GM23338 (cell line): Measurements from ENCODE around the gene SLC49A4. TPM values are rescaled to one million over a fixed set of nuclear protein-coding genes. Genes with fewer than 3 reads are reported as not detected.

ENCODE experiments used
- ATAC-seq: fragments of 200-7000 bp; cut with Tn5 transposase; 3 replicates; pipeline ENCODE4 v1.9.1; 2020
- DNase-seq: peaks from one replicate; pipeline ENCODE4 v3.0.0-alpha.2; 2015; ENCODE audit warnings: low spot score
- H2AFZ ChIP-seq: fragments of 200-600 bp; sonication (generic); 2 replicates; pipeline ENCODE4 v1.8.0; 2016; ENCODE audit warnings: antibody characterized with exemption, mild to moderate bottlenecking, moderate library complexity
- H3F3A ChIP-seq: fragments of 200-600 bp; sonication (generic); replicated peaks from 2 replicates; pipeline ENCODE4 v1.8.0; 2017; ENCODE audit warnings: antibody characterized with exemption, mixed run types, low read depth
- H3K27ac ChIP-seq: fragments of 200-600 bp; sonication (generic); 2 replicates; pipeline ENCODE4 v1.6.1; 2016; ENCODE audit warnings: low read depth
- H3K27me3 ChIP-seq: fragments of 200-600 bp; sonication (generic); 2 replicates; pipeline ENCODE4 v1.8.0; 2016; ENCODE audit warnings: mild to moderate bottlenecking, mixed run types, moderate library complexity; ENCODE audit not compliant: insufficient read depth
- H3K36me3 ChIP-seq: fragments of 200-600 bp; sonication (generic); 2 replicates; pipeline ENCODE4 v1.8.0; 2016; ENCODE audit warnings: mild to moderate bottlenecking; ENCODE audit not compliant: insufficient read depth
- H3K4me1 ChIP-seq: fragments of 200-600 bp; sonication (generic); 2 replicates; pipeline ENCODE4 v1.8.0; 2016; ENCODE audit warnings: mild to moderate bottlenecking, moderate library complexity; ENCODE audit not compliant: insufficient read depth
- H3K4me2 ChIP-seq: fragments of 200-600 bp; sonication (generic); 2 replicates; pipeline ENCODE4 v1.7.1; 2017; ENCODE audit warnings: mixed run types
- H3K4me3 ChIP-seq: fragments of 200-600 bp; sonication (generic); 2 replicates; pipeline ENCODE4 v1.6.1; 2016; ENCODE audit warnings: mixed run types
- H3K79me2 ChIP-seq: fragments of 200-600 bp; sonication (generic); replicated peaks from 2 replicates; pipeline ENCODE4 v1.8.0; 2017; ENCODE audit warnings: mild to moderate bottlenecking; ENCODE audit not compliant: insufficient read depth
- H3K9me2 ChIP-seq: fragments of 200-600 bp; sonication (generic); 2 replicates; pipeline ENCODE4 v1.8.0; 2017; ENCODE audit not compliant: insufficient read depth
- H4K20me1 ChIP-seq: fragments of 200-600 bp; sonication (generic); replicated peaks from 2 replicates; pipeline ENCODE4 v1.8.0; 2017; ENCODE audit warnings: mild to moderate bottlenecking; ENCODE audit not compliant: insufficient read depth
- H3K27ac Mint-ChIP-seq: 2 replicates; pipeline ENCODE4 v1.8.0; 2020; ENCODE audit warnings: inconsistent platforms, mild to moderate bottlenecking, moderate library complexity, mixed read lengths
- H3K27me3 Mint-ChIP-seq: 3 replicates; pipeline ENCODE4 v1.8.0; 2022; ENCODE audit warnings: low read depth, mild to moderate bottlenecking, moderate library complexity, mixed read lengths, inconsistent platforms; ENCODE audit not compliant: insufficient read depth, poor library complexity
- H3K36me3 Mint-ChIP-seq: 3 replicates; pipeline ENCODE4 v1.8.0; 2021; ENCODE audit warnings: low read depth, mild to moderate bottlenecking, inconsistent platforms, moderate library complexity, mixed read lengths
- H3K4me1 Mint-ChIP-seq: 3 replicates; pipeline ENCODE4 v1.8.0; 2020; ENCODE audit warnings: mild to moderate bottlenecking, inconsistent platforms, mixed read lengths
- H3K4me3 Mint-ChIP-seq: 3 replicates; pipeline ENCODE4 v1.8.0; 2021; ENCODE audit warnings: moderate library complexity, mild to moderate bottlenecking, inconsistent platforms, mixed read lengths
- H3K9me3 Mint-ChIP-seq: 3 replicates; pipeline ENCODE4 v1.8.0; 2020; ENCODE audit warnings: moderate library complexity, mild to moderate bottlenecking, inconsistent platforms, mixed read lengths
- CREB1 ChIP-seq: fragments of 250-450 bp; sonication (Bioruptor Pico); IDR thresholded peaks from 2 replicates; pipeline ENCODE4 v1.5.0; 2020; ENCODE audit warnings: low read depth, mild to moderate bottlenecking, moderate library complexity
- EZH2 ChIP-seq: fragments of 200-600 bp; sonication (generic); IDR thresholded peaks from one replicate; pipeline ENCODE4 v1.8.0; 2017; ENCODE audit warnings: antibody characterized with exemption, mild to moderate bottlenecking, low read depth; ENCODE audit not compliant: unreplicated experiment
- JUNB ChIP-seq: IDR thresholded peaks from one replicate; pipeline ENCODE4 v1.6.1; 2016; ENCODE audit warnings: antibody characterized with exemption; ENCODE audit not compliant: unreplicated experiment
- STAT1 ChIP-seq: IDR thresholded peaks from one replicate; pipeline ENCODE4 v1.6.1; 2016; ENCODE audit warnings: antibody characterized with exemption; ENCODE audit not compliant: unreplicated experiment
- ZNF331 ChIP-seq: fragments of 250-450 bp; sonication (Bioruptor Pico); IDR thresholded peaks from 2 replicates; pipeline ENCODE4 v1.5.0; 2020; ENCODE audit warnings: low read depth, mild to moderate bottlenecking, moderate library complexity
- polyA plus RNA-seq: library from polyadenylated mRNA; unstranded; fragments of >200 nt; fragmentation: Nextera tagmentation; extraction: Ambion mirVana; gene quantifications from 2 replicates; pipeline ENCODE4 v1.2.1, GENCODE V29; 2016
- total RNA-seq: library from RNA; depleted of rRNA; stranded (reverse); fragments of >200 nt; shearing (Covaris generic); gene quantifications from 2 replicates; pipeline ENCODE4 v1.2.3, GENCODE V29; 2014
- TF ChIP-seq, protein P1 (sequence below): IDR thresholded peaks from one replicate; pipeline ENCODE4 v1.6.1; 2018; ENCODE audit warnings: antibody characterized with exemption; ENCODE audit not compliant: unreplicated experiment
- TF ChIP-seq, protein P2 (sequence below): IDR thresholded peaks from 2 replicates; pipeline ENCODE4 v1.6.1; 2016; ENCODE audit warnings: antibody characterized with exemption
- TF ChIP-seq, protein P3 (sequence below): fragments of 250-450 bp; sonication (Bioruptor Pico); IDR thresholded peaks from 2 replicates; pipeline ENCODE4 v1.5.0; 2020; ENCODE audit warnings: mild to moderate bottlenecking, moderate library complexity
- TF ChIP-seq, protein P4 (sequence below), 2 experiments: fragments of 200-600 bp in 1 of 2; sonication (generic) in 1 of 2; conservative IDR thresholded peaks; 2 replicates each; pipeline versions ENCODE4 v1.5.1 to v1.6.1; 2016 to 2017; ENCODE audit warnings: antibody characterized with exemption in 2 of 2, low read depth in 2 of 2, mild to moderate bottlenecking in 2 of 2, moderate library complexity in 1 of 2

Gene SLC49A4
- total and polyA plus RNA-seq, 2 experiments from 2014 or later = 3.7 to 16.8 TPM

DNA sequence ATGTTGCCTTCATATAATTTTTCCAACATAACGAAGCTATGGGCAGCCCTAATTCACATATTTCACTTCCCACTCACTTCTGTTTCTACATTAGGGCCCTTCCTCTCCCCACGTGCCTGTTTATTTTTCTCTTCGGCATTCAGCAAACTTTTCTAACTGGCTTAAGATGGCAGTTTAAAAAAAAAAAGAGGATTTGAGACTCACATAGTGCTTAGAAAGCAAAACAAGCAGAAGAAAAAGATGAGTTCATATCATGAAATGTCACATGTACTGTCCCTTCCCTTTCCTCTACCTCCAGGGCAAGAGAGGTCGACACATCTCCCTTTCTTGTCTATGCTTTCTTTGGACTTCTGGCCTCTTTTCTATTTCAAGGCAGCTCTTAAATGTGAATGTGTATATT is 30.6 kb downstream of the SLC49A4 start (continued):
- TF ChIP-seq, protein P1, sequence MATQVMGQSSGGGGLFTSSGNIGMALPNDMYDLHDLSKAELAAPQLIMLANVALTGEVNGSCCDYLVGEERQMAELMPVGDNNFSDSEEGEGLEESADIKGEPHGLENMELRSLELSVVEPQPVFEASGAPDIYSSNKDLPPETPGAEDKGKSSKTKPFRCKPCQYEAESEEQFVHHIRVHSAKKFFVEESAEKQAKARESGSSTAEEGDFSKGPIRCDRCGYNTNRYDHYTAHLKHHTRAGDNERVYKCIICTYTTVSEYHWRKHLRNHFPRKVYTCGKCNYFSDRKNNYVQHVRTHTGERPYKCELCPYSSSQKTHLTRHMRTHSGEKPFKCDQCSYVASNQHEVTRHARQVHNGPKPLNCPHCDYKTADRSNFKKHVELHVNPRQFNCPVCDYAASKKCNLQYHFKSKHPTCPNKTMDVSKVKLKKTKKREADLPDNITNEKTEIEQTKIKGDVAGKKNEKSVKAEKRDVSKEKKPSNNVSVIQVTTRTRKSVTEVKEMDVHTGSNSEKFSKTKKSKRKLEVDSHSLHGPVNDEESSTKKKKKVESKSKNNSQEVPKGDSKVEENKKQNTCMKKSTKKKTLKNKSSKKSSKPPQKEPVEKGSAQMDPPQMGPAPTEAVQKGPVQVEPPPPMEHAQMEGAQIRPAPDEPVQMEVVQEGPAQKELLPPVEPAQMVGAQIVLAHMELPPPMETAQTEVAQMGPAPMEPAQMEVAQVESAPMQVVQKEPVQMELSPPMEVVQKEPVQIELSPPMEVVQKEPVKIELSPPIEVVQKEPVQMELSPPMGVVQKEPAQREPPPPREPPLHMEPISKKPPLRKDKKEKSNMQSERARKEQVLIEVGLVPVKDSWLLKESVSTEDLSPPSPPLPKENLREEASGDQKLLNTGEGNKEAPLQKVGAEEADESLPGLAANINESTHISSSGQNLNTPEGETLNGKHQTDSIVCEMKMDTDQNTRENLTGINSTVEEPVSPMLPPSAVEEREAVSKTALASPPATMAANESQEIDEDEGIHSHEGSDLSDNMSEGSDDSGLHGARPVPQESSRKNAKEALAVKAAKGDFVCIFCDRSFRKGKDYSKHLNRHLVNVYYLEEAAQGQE = no peak
- TF ChIP-seq EZH2 = no peak

DNA sequence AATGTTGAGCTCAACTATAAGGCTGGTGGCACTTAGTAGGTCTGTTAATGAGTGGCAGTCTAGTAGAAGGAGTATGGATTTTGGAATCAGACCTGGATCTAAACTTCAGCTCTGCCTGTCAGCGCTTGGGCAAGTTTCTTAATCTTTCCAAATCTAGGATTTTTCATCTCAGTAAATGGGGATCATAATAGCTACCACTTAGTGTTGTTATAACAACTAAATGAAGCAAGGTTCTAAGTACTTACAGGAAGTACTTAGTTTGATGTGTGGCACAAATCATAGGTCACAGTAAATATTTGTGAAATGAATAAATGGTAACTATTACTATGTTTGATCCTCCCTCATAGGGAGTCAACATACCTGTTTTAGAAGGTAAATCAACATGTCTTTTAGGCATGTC is 31.4 kb downstream of the SLC49A4 start:
- no peaks in the 10 kb centered on the region for H3K4me1 Mint-ChIP-seq
- H3K27ac ChIP-seq = no peak overlapping the region
- no peaks in the 10 kb centered on the region; the same call in 1 of the 2 replicates for H4K20me1 ChIP-seq
- H2AFZ ChIP-seq = no peak overlapping the region
- no peak overlapping the region for H3K4me3 ChIP-seq
- no peaks in the 10 kb centered on the region for H3F3A ChIP-seq
- no peak overlapping the region for H3K4me2 ChIP-seq
- H3K36me3 ChIP-seq = no peaks in the 10 kb centered on the region
- H3K4me1 ChIP-seq = no peaks in the 10 kb centered on the region
- H3K9me2 ChIP-seq = no peaks in the 10 kb centered on the region
- H3K27me3 ChIP-seq = no peaks in the 10 kb centered on the region
- no peaks in the 10 kb centered on the region for H3K9me3 Mint-ChIP-seq
- H3K79me2 ChIP-seq = no peaks in the 10 kb centered on the region
- H3K27me3 Mint-ChIP-seq = peaks cover 3% of the 10 kb centered on the region
- no peak for ATAC-seq
- H3K27ac Mint-ChIP-seq = no peak overlapping the region
- no peaks in the 10 kb centered on the region for H3K36me3 Mint-ChIP-seq
- no peak overlapping the region for H3K4me3 Mint-ChIP-seq
- no peak for DNase-seq
- TF ChIP-seq, protein P1 = no peak
- no peak for TF ChIP-seq ZNF331 (CRISPR knock-in tag)
- no peak for TF ChIP-seq STAT1
- TF ChIP-seq, protein P2, sequence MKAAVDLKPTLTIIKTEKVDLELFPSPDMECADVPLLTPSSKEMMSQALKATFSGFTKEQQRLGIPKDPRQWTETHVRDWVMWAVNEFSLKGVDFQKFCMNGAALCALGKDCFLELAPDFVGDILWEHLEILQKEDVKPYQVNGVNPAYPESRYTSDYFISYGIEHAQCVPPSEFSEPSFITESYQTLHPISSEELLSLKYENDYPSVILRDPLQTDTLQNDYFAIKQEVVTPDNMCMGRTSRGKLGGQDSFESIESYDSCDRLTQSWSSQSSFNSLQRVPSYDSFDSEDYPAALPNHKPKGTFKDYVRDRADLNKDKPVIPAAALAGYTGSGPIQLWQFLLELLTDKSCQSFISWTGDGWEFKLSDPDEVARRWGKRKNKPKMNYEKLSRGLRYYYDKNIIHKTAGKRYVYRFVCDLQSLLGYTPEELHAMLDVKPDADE = no peak
- no peak for TF ChIP-seq JUNB
- TF ChIP-seq CREB1 (CRISPR knock-in tag) = no peak
- TF ChIP-seq, protein P3, sequence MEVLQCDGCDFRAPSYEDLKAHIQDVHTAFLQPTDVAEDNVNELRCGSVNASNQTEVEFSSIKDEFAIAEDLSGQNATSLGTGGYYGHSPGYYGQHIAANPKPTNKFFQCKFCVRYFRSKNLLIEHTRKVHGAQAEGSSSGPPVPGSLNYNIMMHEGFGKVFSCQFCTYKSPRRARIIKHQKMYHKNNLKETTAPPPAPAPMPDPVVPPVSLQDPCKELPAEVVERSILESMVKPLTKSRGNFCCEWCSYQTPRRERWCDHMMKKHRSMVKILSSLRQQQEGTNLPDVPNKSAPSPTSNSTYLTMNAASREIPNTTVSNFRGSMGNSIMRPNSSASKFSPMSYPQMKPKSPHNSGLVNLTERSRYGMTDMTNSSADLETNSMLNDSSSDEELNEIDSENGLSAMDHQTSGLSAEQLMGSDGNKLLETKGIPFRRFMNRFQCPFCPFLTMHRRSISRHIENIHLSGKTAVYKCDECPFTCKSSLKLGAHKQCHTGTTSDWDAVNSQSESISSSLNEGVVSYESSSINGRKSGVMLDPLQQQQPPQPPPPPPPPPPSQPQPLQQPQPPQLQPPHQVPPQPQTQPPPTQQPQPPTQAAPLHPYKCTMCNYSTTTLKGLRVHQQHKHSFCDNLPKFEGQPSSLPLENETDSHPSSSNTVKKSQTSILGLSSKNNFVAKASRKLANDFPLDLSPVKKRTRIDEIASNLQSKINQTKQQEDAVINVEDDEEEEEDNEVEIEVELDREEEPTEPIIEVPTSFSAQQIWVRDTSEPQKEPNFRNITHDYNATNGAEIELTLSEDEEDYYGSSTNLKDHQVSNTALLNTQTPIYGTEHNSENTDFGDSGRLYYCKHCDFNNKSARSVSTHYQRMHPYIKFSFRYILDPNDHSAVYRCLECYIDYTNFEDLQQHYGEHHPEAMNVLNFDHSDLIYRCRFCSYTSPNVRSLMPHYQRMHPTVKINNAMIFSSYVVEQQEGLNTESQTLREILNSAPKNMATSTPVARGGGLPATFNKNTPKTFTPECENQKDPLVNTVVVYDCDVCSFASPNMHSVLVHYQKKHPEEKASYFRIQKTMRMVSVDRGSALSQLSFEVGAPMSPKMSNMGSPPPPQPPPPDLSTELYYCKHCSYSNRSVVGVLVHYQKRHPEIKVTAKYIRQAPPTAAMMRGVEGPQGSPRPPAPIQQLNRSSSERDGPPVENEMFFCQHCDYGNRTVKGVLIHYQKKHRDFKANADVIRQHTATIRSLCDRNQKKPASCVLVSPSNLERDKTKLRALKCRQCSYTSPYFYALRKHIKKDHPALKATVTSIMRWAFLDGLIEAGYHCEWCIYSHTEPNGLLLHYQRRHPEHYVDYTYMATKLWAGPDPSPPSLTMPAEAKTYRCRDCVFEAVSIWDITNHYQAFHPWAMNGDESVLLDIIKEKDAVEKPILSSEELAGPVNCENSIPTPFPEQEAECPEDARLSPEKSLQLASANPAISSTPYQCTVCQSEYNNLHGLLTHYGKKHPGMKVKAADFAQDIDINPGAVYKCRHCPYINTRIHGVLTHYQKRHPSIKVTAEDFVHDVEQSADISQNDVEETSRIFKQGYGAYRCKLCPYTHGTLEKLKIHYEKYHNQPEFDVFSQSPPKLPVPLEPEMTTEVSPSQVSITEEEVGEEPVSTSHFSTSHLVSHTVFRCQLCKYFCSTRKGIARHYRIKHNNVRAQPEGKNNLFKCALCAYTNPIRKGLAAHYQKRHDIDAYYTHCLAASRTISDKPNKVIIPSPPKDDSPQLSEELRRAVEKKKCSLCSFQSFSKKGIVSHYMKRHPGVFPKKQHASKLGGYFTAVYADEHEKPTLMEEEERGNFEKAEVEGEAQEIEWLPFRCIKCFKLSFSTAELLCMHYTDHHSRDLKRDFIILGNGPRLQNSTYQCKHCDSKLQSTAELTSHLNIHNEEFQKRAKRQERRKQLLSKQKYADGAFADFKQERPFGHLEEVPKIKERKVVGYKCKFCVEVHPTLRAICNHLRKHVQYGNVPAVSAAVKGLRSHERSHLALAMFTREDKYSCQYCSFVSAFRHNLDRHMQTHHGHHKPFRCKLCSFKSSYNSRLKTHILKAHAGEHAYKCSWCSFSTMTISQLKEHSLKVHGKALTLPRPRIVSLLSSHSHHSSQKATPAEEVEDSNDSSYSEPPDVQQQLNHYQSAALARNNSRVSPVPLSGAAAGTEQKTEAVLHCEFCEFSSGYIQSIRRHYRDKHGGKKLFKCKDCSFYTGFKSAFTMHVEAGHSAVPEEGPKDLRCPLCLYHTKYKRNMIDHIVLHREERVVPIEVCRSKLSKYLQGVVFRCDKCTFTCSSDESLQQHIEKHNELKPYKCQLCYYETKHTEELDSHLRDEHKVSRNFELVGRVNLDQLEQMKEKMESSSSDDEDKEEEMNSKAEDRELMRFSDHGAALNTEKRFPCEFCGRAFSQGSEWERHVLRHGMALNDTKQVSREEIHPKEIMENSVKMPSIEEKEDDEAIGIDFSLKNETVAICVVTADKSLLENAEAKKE = no peak
- TF ChIP-seq, protein P4, sequence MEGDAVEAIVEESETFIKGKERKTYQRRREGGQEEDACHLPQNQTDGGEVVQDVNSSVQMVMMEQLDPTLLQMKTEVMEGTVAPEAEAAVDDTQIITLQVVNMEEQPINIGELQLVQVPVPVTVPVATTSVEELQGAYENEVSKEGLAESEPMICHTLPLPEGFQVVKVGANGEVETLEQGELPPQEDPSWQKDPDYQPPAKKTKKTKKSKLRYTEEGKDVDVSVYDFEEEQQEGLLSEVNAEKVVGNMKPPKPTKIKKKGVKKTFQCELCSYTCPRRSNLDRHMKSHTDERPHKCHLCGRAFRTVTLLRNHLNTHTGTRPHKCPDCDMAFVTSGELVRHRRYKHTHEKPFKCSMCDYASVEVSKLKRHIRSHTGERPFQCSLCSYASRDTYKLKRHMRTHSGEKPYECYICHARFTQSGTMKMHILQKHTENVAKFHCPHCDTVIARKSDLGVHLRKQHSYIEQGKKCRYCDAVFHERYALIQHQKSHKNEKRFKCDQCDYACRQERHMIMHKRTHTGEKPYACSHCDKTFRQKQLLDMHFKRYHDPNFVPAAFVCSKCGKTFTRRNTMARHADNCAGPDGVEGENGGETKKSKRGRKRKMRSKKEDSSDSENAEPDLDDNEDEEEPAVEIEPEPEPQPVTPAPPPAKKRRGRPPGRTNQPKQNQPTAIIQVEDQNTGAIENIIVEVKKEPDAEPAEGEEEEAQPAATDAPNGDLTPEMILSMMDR (conservative IDR thresholded peaks at IDR 0.05; ENCODE audit: low read depth in 2 of 2) = no peak
